Activated CD4-positive, alpha-beta T cell treated with anti-CD3 and anti-CD28 coated beads, Interleukin-2, amount 10 ng/mL, durations not matched to agents 7 days and 5 days (primary cell): ENCODE data around the gene MMP24OS. TPM values are rescaled to one million over a fixed set of nuclear protein-coding genes. Genes with fewer than 3 reads are reported as not detected.

Experiments
- CTCF ChIA-PET: fragments of 350-600 bp; sonication (Branson Sonifier 250); formaldehyde crosslinking; loops from one replicate; lab custom pipeline; 2021; ENCODE audit warnings: antibody characterized with exemption; lab: Charles Lee
- POLR2A ChIA-PET: fragments of 350-600 bp; sonication (Branson Sonifier 250); formaldehyde crosslinking; loops from one replicate; lab custom pipeline; 2021; ENCODE audit warnings: antibody characterized with exemption; lab: Charles Lee
- DNase-seq: peaks from one replicate; pipeline ENCODE4 v3.0.0-alpha.2; 2020
- H3K27ac Mint-ChIP-seq: one replicate; pipeline ENCODE4 v1.8.0; 2021; ENCODE audit warnings: mild to moderate bottlenecking, moderate library complexity, mixed read lengths
- H3K27me3 Mint-ChIP-seq: one replicate; pipeline ENCODE4 v1.8.0; 2021; ENCODE audit warnings: mixed read lengths
- H3K36me3 Mint-ChIP-seq: one replicate; pipeline ENCODE4 v1.8.0; 2021; ENCODE audit warnings: low read depth, mixed read lengths
- H3K4me1 Mint-ChIP-seq: one replicate; pipeline ENCODE4 v1.8.0; 2021; ENCODE audit warnings: mixed read lengths
- H3K4me3 Mint-ChIP-seq: one replicate; pipeline ENCODE4 v1.8.0; 2021; ENCODE audit warnings: mild to moderate bottlenecking, moderate library complexity, mixed read lengths
- H3K9me3 Mint-ChIP-seq: one replicate; pipeline ENCODE4 v1.8.0; 2021; ENCODE audit warnings: mixed read lengths
- total RNA-seq, 2 experiments: library from RNA; stranded (reverse); gene quantifications; one replicate each; pipeline ENCODE4 v1.2.3, GENCODE V29; 2021

MMP24OS gene
- total RNA-seq, 2 experiments from 2014 or later: 46.7 to 48.3 TPM

DNA sequence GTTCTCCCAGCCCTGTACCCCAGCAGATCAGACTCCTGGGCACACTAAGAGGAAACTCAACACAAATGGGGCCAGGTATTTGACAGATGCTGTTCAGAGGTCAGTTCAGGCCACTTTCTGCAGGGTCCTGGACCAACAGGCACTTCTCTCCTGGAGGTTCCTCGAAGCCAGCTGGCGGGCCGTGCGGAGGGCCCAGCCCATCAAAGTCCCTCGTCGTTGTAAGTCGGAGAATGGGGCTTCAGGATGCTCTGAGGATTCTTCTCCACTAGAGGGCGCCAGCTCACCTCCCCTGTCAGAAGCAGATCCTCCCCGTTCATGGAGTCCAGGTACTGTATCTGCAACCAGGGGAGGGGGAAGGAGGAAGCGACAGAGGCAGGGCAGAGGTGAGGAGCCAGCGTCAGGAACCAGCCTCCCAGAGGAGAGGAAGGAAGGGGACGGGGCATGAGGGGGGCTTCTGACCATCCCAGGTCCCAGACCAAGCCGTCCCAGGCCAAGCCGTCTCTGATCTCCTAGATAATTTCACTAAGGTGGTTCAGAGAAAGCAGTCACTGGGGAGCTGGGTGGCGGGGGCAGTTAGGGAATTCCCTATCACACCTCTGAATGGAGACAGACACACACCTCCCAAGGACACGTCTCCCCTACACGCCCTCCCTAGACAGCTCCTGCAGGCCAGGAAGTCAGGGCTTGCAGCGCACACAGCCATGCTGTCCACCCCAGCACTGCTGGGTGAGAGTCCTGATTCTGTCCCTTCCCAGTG, 26.0 kb upstream of the MMP24OS start:
- POLR2A ChIA-PET: no interaction called here

DNA sequence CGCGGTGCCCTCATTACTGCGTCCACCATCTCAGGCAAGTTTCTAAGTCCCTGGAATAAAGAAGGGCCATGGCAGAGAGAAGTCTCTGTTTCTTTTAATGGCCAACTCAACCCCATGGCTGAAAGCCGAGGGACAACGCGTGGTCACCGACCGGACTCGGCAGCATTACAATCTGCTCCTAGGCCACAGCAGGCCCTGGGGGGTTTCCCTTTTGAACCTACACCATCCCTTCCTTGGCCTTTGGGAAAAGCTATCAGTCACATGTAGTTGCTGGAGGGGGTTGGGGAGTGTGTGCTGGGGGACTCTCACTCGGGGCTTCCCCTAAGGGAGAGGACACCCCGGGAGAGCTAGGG, 25.4 kb upstream of the MMP24OS start:
- Mint-ChIP-seq H3K9me3 (no peaks in the 10 kb centered on the region), H3K4me1 (peaks cover 44% of the 10 kb centered on the region), H3K4me3 (no peak overlapping the region), H3K36me3 (peaks cover 2% of the 10 kb centered on the region), H3K27ac (no peak overlapping the region), H3K27me3 (no peaks in the 10 kb centered on the region)
- ChIA-PET CTCF (interaction anchor here (0.6 to 8.1 kb wide), 24 partner anchors 8 to 1031 kb away, joined by 3 to 90 read pairs (median 5); partner anchors contain the start of genes CEP250 and EIF6), POLR2A (no interaction called here)
- no peak for DNase-seq

More for the DNA sequence above, 26.0 kb upstream of the MMP24OS start:
- CTCF ChIA-PET: interaction anchor here (0.6 to 8.1 kb wide), 35 partner anchors 9 to 1032 kb away, joined by 3 to 90 read pairs (median 3); partner anchors contain the start of genes CEP250, EDEM2 and EIF6
- Mint-ChIP-seq H3K27me3 (no peaks in the 10 kb centered on the region), H3K4me3 (no peak overlapping the region), H3K4me1 (peaks cover 44% of the 10 kb centered on the region), H3K27ac (peak overlapping the region; percentile 48), H3K9me3 (no peaks in the 10 kb centered on the region), H3K36me3 (peaks cover 2% of the 10 kb centered on the region)
- DNase-seq: peak; percentile 91

DNA sequence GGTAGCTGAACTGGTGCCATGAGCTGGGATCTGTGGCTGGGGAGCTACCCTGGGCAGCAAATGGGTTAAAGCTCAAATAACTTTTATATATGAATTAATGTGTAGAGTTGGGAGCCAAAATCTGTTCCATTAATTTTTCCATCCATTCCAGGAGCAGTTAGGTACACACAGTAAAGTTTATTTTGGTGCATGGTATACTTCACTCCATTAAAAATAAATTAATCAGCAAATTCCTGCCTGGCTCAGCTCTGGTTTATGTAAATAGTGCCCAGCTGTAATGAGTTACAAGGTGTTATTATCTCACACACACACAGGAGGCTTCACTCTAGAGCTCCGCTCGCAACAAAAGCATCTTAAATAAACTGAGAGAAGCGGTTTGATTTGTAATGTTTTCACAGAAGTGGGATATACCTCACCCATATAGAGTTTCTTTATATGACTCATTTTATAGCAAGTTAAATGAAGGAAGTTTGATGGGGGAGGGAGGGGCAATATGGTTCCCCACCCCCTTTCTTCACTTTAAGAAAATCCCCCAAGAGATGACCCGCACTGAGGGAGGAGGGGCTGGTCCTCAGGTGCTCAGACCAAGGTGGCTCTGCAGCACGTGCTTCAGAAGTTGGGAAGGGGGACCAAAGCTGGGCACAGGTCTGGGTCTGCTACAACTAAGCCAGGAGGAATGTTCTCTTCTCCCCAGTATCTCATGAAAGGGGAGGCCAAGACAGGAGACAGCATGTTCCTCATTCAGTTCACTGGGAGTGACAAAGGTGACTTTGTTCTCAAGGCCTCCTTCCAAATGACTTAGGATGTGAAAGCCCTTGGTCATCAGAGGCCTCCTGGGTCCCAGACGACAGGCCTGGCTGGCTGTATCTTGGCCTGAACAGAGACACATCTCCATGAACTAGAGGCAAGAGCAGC, 24.8 kb upstream of the MMP24OS start:
- POLR2A ChIA-PET: no interaction called here
- Mint-ChIP-seq H3K4me1 (peaks cover 40% of the 10 kb centered on the region), H3K4me3 (no peak overlapping the region), H3K27me3 (no peaks in the 10 kb centered on the region), H3K36me3 (no peaks in the 10 kb centered on the region), H3K27ac (no peak overlapping the region), H3K9me3 (no peaks in the 10 kb centered on the region)
- no peak for DNase-seq
- CTCF ChIA-PET: interaction anchor here (0.6 to 8.1 kb wide), 19 partner anchors 7 to 1031 kb away, joined by 3 to 90 read pairs (median 6); partner anchors contain the start of genes CEP250 and EIF6

DNA sequence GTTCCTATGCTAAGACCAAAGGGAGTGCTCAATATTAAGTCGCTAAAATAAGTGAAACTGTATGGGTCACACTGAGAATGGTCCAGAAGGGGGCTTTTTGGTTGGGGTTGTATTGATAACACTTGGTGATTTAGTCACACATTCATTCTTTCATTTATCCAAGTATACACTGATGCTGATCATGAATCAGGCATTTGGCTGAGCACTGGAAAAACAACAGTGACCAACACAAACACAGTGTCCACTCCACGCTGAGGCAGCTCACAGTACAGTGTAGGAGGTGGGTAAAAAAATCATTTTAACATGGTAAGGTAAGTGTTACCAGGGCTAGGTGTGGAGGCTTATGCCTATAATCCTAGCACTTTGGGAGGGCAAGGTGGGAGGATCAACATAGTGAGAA, 23.5 kb upstream of the MMP24OS start:
- Mint-ChIP-seq H3K27ac (no peak overlapping the region), H3K27me3 (no peaks in the 10 kb centered on the region), H3K9me3 (no peaks in the 10 kb centered on the region), H3K4me1 (peaks cover 30% of the 10 kb centered on the region), H3K4me3 (no peak overlapping the region), H3K36me3 (no peaks in the 10 kb centered on the region)
- no peak for DNase-seq
- CTCF ChIA-PET: interaction anchor here (0.8 to 5.9 kb wide), 7 partner anchors 8 to 138 kb away, joined by 3 to 45 read pairs (median 6); partner anchors contain the start of gene MMP24OS
- POLR2A ChIA-PET: no interaction called here

DNA sequence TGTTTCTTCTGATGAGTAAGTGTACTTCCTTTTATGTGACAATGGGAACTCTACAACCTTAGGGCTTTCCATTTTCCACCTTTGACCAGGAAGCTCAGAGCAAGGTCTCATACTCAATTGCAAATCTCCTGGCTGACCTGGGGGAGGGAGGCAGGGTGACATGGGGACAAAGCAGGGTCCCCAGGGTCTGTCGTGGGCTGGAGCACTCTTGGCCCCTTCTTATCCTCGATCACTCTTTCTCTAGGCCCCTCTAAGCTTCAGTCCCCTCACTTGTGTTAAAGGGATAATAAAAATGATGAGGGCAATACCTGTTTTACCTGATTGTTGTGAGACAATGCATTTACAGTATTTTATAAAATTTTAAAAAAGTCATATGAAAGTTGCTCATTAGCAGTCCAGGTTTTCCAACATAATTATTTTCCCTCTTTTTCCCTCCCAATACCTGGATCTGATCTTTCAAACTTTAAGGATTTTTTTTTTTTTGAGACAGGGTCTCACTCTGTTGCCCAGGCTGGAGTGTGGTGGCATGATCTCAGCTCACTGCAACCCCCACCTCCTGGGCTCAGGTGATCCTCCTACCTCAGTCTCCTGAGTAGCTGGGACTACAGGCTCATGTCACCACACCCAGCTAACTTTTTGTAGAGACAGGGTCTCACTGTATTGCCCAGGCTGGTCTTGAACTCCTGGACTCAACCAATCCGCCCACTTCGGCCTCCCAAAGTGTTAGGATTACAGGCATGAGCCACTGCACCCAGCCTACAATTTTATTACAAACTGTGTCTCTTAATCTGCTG, 22.7 kb upstream of the MMP24OS start:
- DNase-seq: no peak
- Mint-ChIP-seq H3K27ac (no peak overlapping the region), H3K27me3 (no peaks in the 10 kb centered on the region), H3K9me3 (no peaks in the 10 kb centered on the region), H3K4me1 (peaks cover 23% of the 10 kb centered on the region), H3K36me3 (no peaks in the 10 kb centered on the region), H3K4me3 (no peak overlapping the region)
- ChIA-PET CTCF (interaction anchor here (0.8 to 2.1 kb wide), 7 partner anchors 9 to 147 kb away, joined by 3 to 7 read pairs (median 3); partner anchors contain the start of gene MMP24OS), POLR2A (no interaction called here)

DNA sequence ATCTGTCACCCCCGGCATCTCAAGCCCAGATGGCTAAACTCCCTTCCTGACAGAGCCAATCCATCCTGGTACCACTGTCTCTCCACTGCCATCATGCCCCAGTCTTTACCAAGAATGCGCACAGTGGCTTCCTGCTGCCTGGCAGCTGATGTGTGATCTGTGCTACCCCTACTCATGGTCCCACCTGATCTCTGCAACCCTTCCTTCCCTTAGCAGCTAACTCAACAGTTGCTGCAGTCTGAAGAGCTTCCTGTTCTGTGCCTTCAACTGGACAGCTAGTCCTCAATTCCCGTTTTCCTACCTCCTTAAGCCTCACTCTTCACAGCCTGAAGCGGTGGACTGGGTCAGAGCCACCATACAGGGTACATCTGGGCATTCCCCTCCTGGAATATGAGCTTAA, 21.9 kb upstream of the MMP24OS start:
- H3K27ac Mint-ChIP-seq: no peak overlapping the region
- ChIA-PET POLR2A (no interaction called here), CTCF (interaction anchor here (1.0 to 2.1 kb wide), 4 partner anchors 10 to 148 kb away, joined by 3 to 6 read pairs (median 4); no protein-coding TSS in a partner anchor)
- peaks cover 14% of the 10 kb centered on the region for H3K4me1 Mint-ChIP-seq
- no peak for DNase-seq
- H3K27me3 Mint-ChIP-seq: peaks cover 4% of the 10 kb centered on the region
- no peaks in the 10 kb centered on the region for H3K9me3 Mint-ChIP-seq
- H3K36me3 Mint-ChIP-seq: no peaks in the 10 kb centered on the region
- H3K4me3 Mint-ChIP-seq: no peak overlapping the region

DNA sequence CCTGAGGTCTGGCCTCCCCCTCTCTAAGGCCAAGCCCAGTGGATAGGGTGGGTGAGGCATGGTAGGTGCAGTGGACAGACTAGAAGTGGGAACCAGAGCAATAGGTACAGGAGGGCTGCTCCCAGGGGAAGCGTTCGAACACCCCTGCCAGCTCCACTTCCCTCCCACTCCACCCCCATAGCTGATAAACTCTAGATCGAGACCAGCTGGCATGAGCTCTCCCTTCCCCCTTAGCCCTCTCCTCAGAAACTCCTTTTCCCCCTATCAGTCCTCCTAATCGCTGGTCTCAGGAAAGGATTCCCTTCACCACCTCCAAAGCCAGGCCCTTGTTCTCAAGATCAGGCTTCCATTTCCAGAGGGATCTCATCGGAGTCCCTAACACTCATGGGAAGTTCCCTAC, 20.3 kb upstream of the MMP24OS start:
- H3K27me3 Mint-ChIP-seq: peaks cover 4% of the 10 kb centered on the region
- no peak for DNase-seq
- no peaks in the 10 kb centered on the region for H3K4me1 Mint-ChIP-seq
- no peaks in the 10 kb centered on the region for H3K36me3 Mint-ChIP-seq
- ChIA-PET POLR2A (no interaction called here), CTCF (interaction anchor here (0.6 to 2.2 kb wide), 5 partner anchors 11 to 225 kb away, joined by 3 to 7 read pairs (median 4); partner anchors contain the start of gene EIF6)
- no peak overlapping the region for H3K27ac Mint-ChIP-seq
- H3K9me3 Mint-ChIP-seq: no peaks in the 10 kb centered on the region
- no peak overlapping the region for H3K4me3 Mint-ChIP-seq

DNA sequence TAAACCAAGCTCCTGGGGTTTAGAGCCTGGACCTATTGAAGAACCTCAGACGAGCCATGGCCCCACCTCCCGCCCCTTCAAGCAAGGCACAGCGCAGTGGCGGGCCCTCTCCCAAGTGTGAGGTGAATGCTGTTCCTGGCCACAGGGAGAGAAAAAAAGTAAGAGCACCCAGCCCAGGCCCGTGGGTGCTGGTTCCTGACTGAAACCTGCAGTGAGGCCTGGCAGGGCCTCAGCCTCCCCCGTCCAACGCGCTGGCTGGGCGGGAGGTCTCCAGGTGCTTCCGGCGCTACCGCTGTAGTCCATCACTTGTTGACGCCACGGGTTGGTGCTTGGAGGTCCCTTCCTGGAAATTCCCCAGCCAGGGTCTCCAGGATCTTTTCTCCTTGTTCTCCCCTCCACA, 19.8 kb upstream of the MMP24OS start:
- POLR2A ChIA-PET: no interaction called here

DNA sequence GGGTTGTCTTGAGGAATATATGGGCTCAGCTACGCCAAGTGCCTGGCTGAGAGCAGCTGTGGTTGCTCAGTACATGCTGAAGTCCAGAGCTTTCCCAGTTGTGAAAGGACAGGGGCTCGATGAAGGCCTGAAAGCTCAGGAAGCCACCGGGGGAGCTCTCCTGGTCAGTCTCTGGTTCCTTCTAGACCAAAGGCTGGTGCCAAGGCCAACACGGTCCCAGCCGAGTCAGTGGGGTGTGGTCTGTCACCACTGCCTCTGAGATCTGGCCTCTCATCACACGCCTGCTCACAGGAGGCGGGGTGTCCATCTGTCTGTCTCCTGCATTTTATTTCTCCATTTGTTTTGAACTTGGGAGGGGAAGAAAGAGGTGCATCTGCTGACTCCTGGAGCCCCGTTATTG, 19.2 kb upstream of the MMP24OS start:
- Mint-ChIP-seq H3K9me3 (no peaks in the 10 kb centered on the region), H3K27ac (no peak overlapping the region), H3K4me3 (no peak overlapping the region), H3K36me3 (no peaks in the 10 kb centered on the region), H3K4me1 (no peaks in the 10 kb centered on the region), H3K27me3 (peaks cover 4% of the 10 kb centered on the region)
- CTCF ChIA-PET: interaction anchor here (1.3 to 2.2 kb wide), 3 partner anchors 10 to 224 kb away, joined by 3 to 7 read pairs (median 3); partner anchors contain the start of gene EIF6
- DNase-seq: no peak
- POLR2A ChIA-PET: no interaction called here

More for the DNA sequence above, 19.8 kb upstream of the MMP24OS start:
- Mint-ChIP-seq H3K27ac (no peak overlapping the region), H3K36me3 (no peaks in the 10 kb centered on the region), H3K4me1 (no peaks in the 10 kb centered on the region), H3K27me3 (peaks cover 4% of the 10 kb centered on the region), H3K9me3 (no peaks in the 10 kb centered on the region), H3K4me3 (no peak overlapping the region)
- no peak for DNase-seq
- CTCF ChIA-PET: interaction anchor here (1.3 to 2.2 kb wide), 4 partner anchors 9 to 224 kb away, joined by 3 to 7 read pairs (median 4); partner anchors contain the start of gene EIF6

DNA sequence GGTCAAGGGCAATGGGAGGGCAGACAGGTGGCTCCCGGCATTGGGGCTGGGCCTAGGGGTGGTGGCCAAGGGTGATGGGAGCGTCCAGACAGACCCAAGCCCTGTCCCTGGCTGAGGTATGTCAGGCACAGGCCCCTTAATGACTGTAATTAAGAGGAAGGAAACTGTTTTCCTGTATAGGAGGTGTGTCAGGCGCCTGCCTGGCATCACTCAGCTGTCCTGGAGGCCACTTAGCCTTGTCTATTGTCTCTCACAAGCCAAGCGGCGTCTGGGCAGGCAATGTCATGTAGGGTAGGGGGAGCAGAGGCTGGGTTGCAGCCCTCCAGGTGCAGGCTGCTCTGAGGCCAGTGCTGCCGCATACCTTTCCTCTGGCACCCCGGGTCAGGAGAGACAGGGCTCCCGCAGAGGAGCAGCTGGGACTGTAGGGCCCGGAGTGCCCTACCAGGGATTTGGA, 18.2 kb upstream of the MMP24OS start:
- H3K27me3 Mint-ChIP-seq: peaks cover 4% of the 10 kb centered on the region
- no peaks in the 10 kb centered on the region for H3K9me3 Mint-ChIP-seq
- ChIA-PET POLR2A (no interaction called here), CTCF (interaction anchor here (1.1 to 2.2 kb wide), 4 partner anchors 8 to 16 kb away, joined by 3 to 8 read pairs (median 4); no protein-coding TSS in a partner anchor)
- H3K36me3 Mint-ChIP-seq: no peaks in the 10 kb centered on the region
- H3K4me3 Mint-ChIP-seq: no peak overlapping the region
- H3K4me1 Mint-ChIP-seq: no peaks in the 10 kb centered on the region
- DNase-seq: no peak
- no peak overlapping the region for H3K27ac Mint-ChIP-seq

DNA sequence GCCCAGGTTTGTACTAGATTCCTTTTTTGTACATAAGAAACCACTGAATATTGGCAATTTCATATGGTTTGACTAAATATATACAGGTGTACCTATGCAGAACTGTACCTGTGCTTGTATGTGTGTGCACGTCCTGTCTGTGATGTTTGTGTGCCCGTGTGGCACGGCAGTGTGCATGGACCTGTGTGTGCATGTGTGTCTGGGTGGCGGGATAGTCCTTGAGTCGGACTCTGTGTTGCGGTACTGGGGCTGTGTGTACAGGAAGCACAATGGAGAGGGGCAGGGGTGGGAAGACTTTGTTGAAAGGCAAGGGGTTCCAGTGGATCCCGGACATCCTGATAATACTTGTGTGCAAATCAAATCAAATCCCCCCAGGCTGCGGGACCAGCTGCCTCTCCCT, 17.8 kb upstream of the MMP24OS start:
- Mint-ChIP-seq H3K27ac (no peak overlapping the region), H3K36me3 (no peaks in the 10 kb centered on the region), H3K27me3 (peaks cover 4% of the 10 kb centered on the region), H3K9me3 (no peaks in the 10 kb centered on the region), H3K4me1 (no peaks in the 10 kb centered on the region), H3K4me3 (no peak overlapping the region)
- ChIA-PET CTCF (interaction anchor here (1.1 to 2.2 kb wide), 3 partner anchors 8 to 16 kb away, joined by 4 to 8 read pairs (median 4); no protein-coding TSS in a partner anchor), POLR2A (no interaction called here)
- no peak for DNase-seq
